Sigmoid colon (tissue), 7 donors: Measurements from ENCODE around the gene SLC17A9. TPM values are rescaled to one million over a fixed set of nuclear protein-coding genes. Genes with fewer than 3 reads are reported as not detected.
"Not testable (repeated sequence)": the region's sequence is repeated elsewhere in the genome, so short reads cannot be mapped to it uniquely, and the experiment has no call there.

Experiments used
- DNase-seq: peaks from one replicate; pipeline ENCODE4 v3.0.0-alpha.2; 2019
- H3K27ac ChIP-seq, 4 donors: fragments of 200-600 bp; sonication (generic); one replicate each; pipeline ENCODE4 v1.5.1; 2016 to 2019; ENCODE audit warnings: mild to moderate bottlenecking in 1 of 4
- H3K27me3 ChIP-seq, 3 donors: fragments of 200-600 bp; sonication (generic); one replicate each; pipeline ENCODE4 v1.5.1; 2019; ENCODE audit warnings: mild to moderate bottlenecking in 1 of 3
- H3K36me3 ChIP-seq, 4 donors: fragments of 200-600 bp; sonication (generic); one replicate each; pipeline ENCODE4 v1.5.1; 2016 to 2019
- H3K4me1 ChIP-seq, 4 donors: fragments of 200-600 bp; sonication (generic); one replicate each; pipeline ENCODE4 v1.5.1; 2017 to 2019
- H3K4me3 ChIP-seq, 4 donors: fragments of 200-600 bp; sonication (generic); one replicate each; pipeline ENCODE4 v1.5.1; 2017 to 2019; ENCODE audit warnings: mild to moderate bottlenecking in 2 of 4, moderate library complexity in 1 of 4
- H3K9me3 ChIP-seq, 4 donors: fragments of 200-600 bp in 3 of 4; sonication (generic) in 3 of 4; one replicate each; pipeline versions ENCODE4 v1.5.1 to v1.6.1; 2013 to 2019
- EP300 ChIP-seq, 4 donors: sonication (generic); formaldehyde crosslinking; IDR thresholded peaks; one replicate each; pipeline ENCODE4 v1.6.1; 2017; ENCODE audit warnings: antibody characterized with exemption in 4 of 4
- POLR2A ChIP-seq, 2 donors: fragments of 450-650 bp; IDR thresholded peaks; one replicate each; pipeline ENCODE4 v1.6.1; 2016; ENCODE audit warnings: antibody characterized with exemption in 2 of 2, mild to moderate bottlenecking in 2 of 2, moderate library complexity in 2 of 2
- POLR2AphosphoS5 ChIP-seq, 4 donors: sonication (generic); formaldehyde crosslinking; IDR thresholded peaks; one replicate each; pipeline ENCODE4 v1.6.1; 2017; ENCODE audit warnings: antibody characterized with exemption in 4 of 4
- WGBS, 2 donors: extraction: QIAGEN DNeasy Blood & Tissue Kit; methylation state at CpG; one replicate each; pipeline ENCODE4 v1.1.7; 2013; 5-methylcytosine and 5-hydroxymethylcytosine counted together
- intact Hi-C: fragments of 100-400 bp; cut with DNase I; formaldehyde crosslinking; loops from one replicate; pipeline ENCODE4 v1.15.1; 2023
- polyA plus RNA-seq, 3 donors: library from polyadenylated mRNA; stranded (reverse); fragments of 200-250 nt; gene quantifications; one replicate each; pipeline ENCODE4 v1.2.3, GENCODE V29; 2013
- total RNA-seq, 4 donors: library from RNA; depleted of rRNA; stranded (reverse); fragments of >200 nt; gene quantifications; one replicate each; pipeline ENCODE4 v1.1.0, GENCODE V29; 2016
- TF ChIP-seq, protein P1 (sequence below), 4 experiments: fragments of 450-650 bp in 3 of 4; fragments of 200-600 bp in 1 of 4; IDR thresholded peaks; one replicate each; pipeline ENCODE4 v1.5.1; 2016 to 2019; ENCODE audit warnings: antibody characterized with exemption in 4 of 4, mild to moderate bottlenecking in 3 of 4, moderate library complexity in 2 of 4
- donor health status: healthy with polysubstance abuse.
- donor health status: Bipolar disorder and iron deficiency.
- donor health status: healthy.

SLC17A9 gene
- total and polyA plus RNA-seq, 7 donors = 0.60 to 15.4 (median 2.9) TPM

DNA sequence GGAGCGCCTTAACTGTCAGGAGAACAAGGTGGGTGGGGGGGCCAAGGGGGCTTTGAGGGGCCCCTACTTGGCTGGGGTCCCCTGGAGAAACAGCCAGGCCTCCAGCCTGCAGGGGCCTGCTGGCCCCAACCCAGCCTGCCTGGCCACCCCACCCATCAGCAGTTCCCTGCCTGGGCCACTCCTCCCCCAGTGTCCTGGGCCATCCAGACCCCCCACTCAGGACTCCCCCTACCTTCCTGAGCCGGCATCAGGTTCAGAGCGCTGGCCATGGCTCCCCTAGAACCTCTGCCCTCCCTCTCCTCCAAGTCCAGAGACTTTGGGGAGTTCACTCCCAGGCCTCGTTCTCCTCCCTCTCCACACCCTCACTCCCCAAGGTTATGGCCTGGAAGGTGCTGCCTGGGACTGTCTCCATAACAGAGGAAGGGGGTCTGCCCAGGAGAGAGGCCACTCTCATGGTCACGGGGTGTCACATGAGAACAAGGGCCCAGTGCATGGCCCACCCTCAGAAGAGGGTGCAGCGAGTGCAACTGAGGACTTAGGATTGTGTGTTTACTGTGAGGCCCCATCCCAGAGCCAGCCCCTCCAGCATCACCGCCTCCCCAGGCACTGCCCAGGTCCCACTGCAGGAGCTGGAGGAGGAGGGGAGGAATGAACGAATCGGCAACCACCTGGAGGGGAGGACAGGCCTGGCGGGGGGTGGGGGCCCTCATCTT lies 6.0 kb downstream of the SLC17A9 start:
- intact Hi-C loops = loop anchor here (10.0 kb wide), 1 partner anchor 256 kb away; the partner anchor contains the start of gene YTHDF1
- 79 to 89% methylated on average over 10 of the region's 10 CpGs for WGBS, 2 donors

DNA sequence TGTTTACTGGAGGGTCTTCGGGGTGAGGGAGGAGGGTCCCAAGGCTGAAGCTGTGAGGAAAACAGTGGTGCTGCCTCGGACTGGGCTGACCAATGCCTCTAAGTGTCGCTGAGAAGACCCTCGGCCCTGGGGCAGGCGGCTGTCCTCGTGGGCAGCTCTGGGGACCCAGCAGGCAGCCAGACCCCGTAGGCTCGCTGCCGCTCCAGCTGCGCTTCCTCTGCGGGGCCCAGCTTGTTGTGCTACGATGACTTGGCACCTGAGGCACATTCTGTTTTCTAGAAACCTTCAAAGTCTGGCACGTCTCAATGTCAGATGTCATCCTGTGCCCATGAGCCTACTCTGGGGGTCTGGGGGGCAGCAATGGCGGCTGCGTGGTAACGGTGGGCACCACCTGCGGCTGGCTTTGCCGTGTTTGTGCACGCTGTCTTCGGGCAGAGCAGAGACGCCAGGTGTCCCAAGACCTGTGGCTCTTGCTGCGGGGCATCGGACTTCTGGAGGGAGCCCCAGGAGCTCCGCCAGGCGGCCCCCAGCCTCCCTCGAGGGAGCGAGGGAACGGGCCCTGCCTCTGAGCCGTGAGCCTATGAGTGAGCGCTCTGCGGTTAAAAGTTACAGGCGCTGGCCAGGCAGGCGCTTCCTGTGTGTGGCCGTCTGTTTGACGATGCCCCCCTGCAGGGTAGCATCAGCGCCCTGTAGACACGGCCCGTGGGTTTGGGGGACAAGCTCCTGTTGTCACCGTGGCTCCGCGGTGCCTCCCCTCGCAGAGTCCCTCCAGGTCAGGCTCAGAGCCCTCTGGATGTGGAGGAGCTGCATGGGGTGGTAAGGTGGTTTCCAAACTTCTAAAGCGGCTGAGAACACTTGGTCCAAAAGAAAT lies 6.8 kb downstream of the SLC17A9 start:
- WGBS, 2 donors = 61 to 89% methylated on average over 43 of the region's 43 CpGs
- H3K4me1 ChIP-seq = peaks cover 0 to 6% (median 5%) of the 10 kb centered on the region in 4 donors
- no peaks in the 10 kb centered on the region for H3K27me3 ChIP-seq
- TF ChIP-seq, protein P1, sequence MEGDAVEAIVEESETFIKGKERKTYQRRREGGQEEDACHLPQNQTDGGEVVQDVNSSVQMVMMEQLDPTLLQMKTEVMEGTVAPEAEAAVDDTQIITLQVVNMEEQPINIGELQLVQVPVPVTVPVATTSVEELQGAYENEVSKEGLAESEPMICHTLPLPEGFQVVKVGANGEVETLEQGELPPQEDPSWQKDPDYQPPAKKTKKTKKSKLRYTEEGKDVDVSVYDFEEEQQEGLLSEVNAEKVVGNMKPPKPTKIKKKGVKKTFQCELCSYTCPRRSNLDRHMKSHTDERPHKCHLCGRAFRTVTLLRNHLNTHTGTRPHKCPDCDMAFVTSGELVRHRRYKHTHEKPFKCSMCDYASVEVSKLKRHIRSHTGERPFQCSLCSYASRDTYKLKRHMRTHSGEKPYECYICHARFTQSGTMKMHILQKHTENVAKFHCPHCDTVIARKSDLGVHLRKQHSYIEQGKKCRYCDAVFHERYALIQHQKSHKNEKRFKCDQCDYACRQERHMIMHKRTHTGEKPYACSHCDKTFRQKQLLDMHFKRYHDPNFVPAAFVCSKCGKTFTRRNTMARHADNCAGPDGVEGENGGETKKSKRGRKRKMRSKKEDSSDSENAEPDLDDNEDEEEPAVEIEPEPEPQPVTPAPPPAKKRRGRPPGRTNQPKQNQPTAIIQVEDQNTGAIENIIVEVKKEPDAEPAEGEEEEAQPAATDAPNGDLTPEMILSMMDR (IDR thresholded peaks at IDR 0.05) = no peak
- no peak for TF ChIP-seq POLR2AphosphoS5 (IDR thresholded peaks at IDR 0.05)
- TF ChIP-seq POLR2A (IDR thresholded peaks at IDR 0.05) = no peak
- TF ChIP-seq EP300 (IDR thresholded peaks at IDR 0.05) = no peak
- H3K4me3 ChIP-seq = no peak overlapping the region
- H3K27ac ChIP-seq = no peak overlapping the region
- H3K9me3 ChIP-seq = no peaks in the 10 kb centered on the region
- intact Hi-C loops = loop anchor here (10.0 kb wide), 1 partner anchor 255 kb away; the partner anchor contains the start of gene YTHDF1
- H3K36me3 ChIP-seq = peaks cover 0 to 11% (median 3%) of the 10 kb centered on the region in 4 donors
- DNase-seq = no peak

More for the DNA sequence above, 6.0 kb downstream of the SLC17A9 start:
- no peak overlapping the region for H3K27ac ChIP-seq
- no peaks in the 10 kb centered on the region for H3K27me3 ChIP-seq
- no peaks in the 10 kb centered on the region for H3K9me3 ChIP-seq
- peaks cover 0 to 3% (median 0%) of the 10 kb centered on the region in 4 donors for H3K36me3 ChIP-seq
- H3K4me3 ChIP-seq = no peak overlapping the region
- DNase-seq = no peak
- H3K4me1 ChIP-seq = peaks cover 0 to 13% (median 13%) of the 10 kb centered on the region in 4 donors
- TF ChIP-seq, protein P1 (IDR thresholded peaks at IDR 0.05) = no peak
- TF ChIP-seq POLR2AphosphoS5 (IDR thresholded peaks at IDR 0.05) (no peak), POLR2A (IDR thresholded peaks at IDR 0.05) (no peak), EP300 (IDR thresholded peaks at IDR 0.05) (no peak)

DNA sequence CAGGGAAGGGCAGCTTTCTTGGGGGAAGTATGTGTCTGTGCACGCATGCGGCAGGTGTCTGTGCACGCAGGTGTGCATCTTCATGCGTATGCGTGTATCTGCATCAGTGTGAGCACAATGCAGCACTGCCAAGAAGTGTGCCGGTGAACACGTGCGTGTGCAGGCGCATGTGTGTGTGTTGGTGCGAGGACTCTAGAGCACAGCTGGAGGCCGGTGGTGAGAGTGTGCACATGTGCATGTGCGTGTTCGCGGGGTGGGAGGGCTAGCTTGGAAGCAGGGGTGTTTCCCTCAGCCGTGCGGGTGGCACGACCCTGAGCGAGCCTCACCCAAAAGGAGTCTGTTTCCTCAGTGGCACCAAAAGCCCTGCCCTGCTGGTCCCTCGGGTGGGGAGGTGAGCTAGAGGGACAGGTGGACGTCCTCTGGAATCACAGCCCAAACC lies 7.5 kb downstream of the SLC17A9 start:
- WGBS, 2 donors = 91 to 94% methylated on average over 20 of the region's 20 CpGs
- intact Hi-C loops = loop anchor here (10.0 kb wide), 1 partner anchor 255 kb away; the partner anchor contains the start of gene YTHDF1
- Histone ChIP-seq H3K27me3 (no peaks in the 10 kb centered on the region), H3K27ac (no peak overlapping the region), H3K4me3 (no peak overlapping the region), H3K9me3 (no peaks in the 10 kb centered on the region), H3K4me1 (no peaks in the 10 kb centered on the region), H3K36me3 (peaks cover 0 to 12% (median 3%) of the 10 kb centered on the region in 4 donors)
- DNase-seq = no peak
- no peak for TF ChIP-seq POLR2A (IDR thresholded peaks at IDR 0.05)
- no peak for TF ChIP-seq POLR2AphosphoS5 (IDR thresholded peaks at IDR 0.05)
- TF ChIP-seq, protein P1 (IDR thresholded peaks at IDR 0.05) = no peak
- no peak for TF ChIP-seq EP300 (IDR thresholded peaks at IDR 0.05)

DNA sequence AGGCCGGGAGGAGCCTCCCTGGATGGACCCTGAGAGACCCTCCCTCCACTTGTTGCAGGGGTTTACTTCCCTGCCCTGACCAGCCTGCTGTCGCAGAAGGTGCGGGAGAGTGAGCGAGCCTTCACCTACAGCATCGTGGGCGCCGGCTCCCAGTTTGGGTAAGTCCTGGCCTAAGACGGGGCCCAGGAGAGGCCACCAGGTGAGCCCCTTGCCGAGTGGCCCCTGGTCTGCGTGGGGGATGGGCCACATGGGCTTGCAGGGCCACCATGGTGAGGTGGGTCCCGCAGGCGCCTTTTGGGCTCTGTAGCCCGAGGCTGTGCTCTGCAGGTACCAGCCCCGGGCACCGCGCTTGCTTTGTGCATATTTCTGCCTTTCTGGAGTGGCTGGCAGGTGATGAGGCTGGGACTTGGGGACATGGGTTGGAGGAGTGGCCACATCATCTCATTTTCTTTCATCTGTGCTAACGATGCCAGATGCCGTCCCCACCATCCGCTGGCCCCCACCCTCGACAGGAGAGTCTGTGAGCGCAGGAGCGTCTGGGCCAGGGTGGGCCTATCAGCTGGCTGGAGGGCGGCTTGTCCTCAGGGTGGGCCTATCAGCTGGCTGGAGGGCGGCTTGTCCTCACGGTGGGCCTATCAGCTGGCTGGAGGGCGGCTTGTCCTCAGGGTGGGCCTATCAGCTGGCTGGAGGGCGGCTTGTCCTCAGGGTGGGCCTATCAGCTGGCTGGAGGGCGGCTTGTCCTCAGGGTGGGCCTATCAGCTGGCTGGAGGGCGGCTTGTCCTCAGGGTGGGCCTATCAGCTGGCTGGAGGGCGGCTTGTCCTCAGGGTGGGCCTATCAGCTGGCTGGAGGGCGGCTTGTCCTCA lies 8.2 kb downstream of the SLC17A9 start:
- DNase-seq, intact Hi-C loops, H3K4me3 ChIP-seq, H3K27ac ChIP-seq, H3K4me1 ChIP-seq, H3K27me3 ChIP-seq, H3K9me3 ChIP-seq: not testable (repeated sequence)
- H3K36me3 ChIP-seq = peaks cover 0 to 12% (median 3%) of the 10 kb centered on the region in 4 donors
- 92 to 95% methylated on average over 24 to 27 of the region's 31 CpGs for WGBS, 2 donors
